Skeletal muscle tissue (tissue), 5 donors: ENCODE data around the gene GPN1. TPM values are rescaled to one million over a fixed set of nuclear protein-coding genes. Genes with fewer than 3 reads are reported as not detected.
"Not testable (repeated sequence)": the region's sequence is repeated elsewhere in the genome, so short reads cannot be mapped to it uniquely, and the experiment has no call there.

ENCODE experiments used
- H3K27ac ChIP-seq: one replicate; pipeline ENCODE4 v1.7.0; 2013; ENCODE audit warnings: mild to moderate bottlenecking, low read depth, low read length, inconsistent platforms
- H3K27me3 ChIP-seq, 3 donors: one replicate each; pipeline ENCODE4 v1.7.0; 2013; ENCODE audit warnings: low read length in 3 of 3; ENCODE audit not compliant: control insufficient read depth in 3 of 3, insufficient read depth in 3 of 3
- H3K36me3 ChIP-seq, 3 donors: one replicate each; pipeline ENCODE4 v1.7.0; 2013; ENCODE audit warnings: low read length in 3 of 3; ENCODE audit not compliant: control insufficient read depth in 3 of 3, insufficient read depth in 3 of 3
- H3K4me1 ChIP-seq, 3 donors: one replicate each; pipeline ENCODE4 v1.7.0; 2013; ENCODE audit warnings: low read length in 3 of 3, mild to moderate bottlenecking in 3 of 3; ENCODE audit not compliant: control insufficient read depth in 3 of 3, insufficient read depth in 3 of 3
- H3K4me3 ChIP-seq, 3 donors: one replicate each; pipeline ENCODE4 v1.7.0; 2013; ENCODE audit warnings: low read length in 3 of 3
- H3K9ac ChIP-seq, 3 donors: one replicate each; pipeline ENCODE4 v1.7.0; 2013; ENCODE audit warnings: low read length in 3 of 3, mild to moderate bottlenecking in 3 of 3, moderate library complexity in 2 of 3, low read depth in 1 of 3
- H3K9me3 ChIP-seq, 3 donors: one replicate each; pipeline ENCODE4 v1.7.0; 2013; ENCODE audit warnings: low read length in 3 of 3; ENCODE audit not compliant: control insufficient read depth in 3 of 3
- small RNA-seq: library from RNA; depleted of rRNA; stranded (forward); fragments of <200 nt; gene quantifications from one replicate; pipeline ENCODE3, GENCODE V24; 2014
- total RNA-seq: library from RNA; depleted of rRNA; stranded (reverse); fragments of >200 nt; gene quantifications from one replicate; pipeline ENCODE4 v1.2.3, GENCODE V29; 2014
- donor health status: Osteomylitis.

The GPN1 gene
- total RNA-seq, 1 donor from 2014 or later: 30.3 TPM

DNA sequence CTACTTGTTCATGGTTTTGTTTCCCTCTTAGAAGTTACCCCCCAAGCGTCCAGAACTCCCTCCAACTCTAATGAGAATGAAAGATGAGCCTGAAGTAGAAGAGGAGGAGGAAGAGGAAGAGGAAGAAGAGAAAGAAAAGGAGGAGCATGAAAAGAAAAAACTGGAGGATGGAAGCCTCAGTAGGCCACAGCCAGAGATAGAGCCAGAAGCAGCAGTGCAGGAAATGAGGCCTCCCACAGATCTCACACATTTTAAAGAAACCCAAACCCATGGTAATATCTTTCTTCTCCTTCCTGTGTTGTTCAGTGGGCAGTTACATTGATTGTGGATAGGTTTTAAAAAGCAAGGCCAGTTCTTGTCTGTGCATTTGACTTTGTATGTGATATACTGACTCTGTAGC is 56.2 kb downstream of the GPN1 start:
- not testable (repeated sequence) for H3K4me1 ChIP-seq, H3K4me3 ChIP-seq, H3K27me3 ChIP-seq, H3K9ac ChIP-seq, H3K27ac ChIP-seq, H3K9me3 ChIP-seq
- peaks cover 21 to 53% (median 23%) of the 10 kb centered on the region in 3 donors for H3K36me3 ChIP-seq

DNA sequence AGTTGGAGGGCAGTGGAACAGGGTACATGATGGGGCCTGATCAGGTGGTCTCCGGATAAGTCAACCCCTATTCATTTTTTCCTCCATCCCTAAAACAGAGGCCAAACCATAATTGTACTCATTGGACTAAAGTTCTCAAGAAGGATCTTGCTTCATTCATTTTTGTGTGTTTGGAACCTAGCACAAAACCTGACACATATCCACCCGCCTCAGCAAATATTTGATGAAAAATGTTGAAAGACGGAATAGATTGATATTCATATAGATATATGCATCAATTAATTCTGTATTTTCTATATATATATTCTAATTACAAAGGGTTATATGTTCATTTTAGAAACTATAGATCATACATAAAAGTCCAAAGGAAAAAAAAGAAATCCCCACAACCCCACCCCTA is 56.7 kb downstream of the GPN1 start:
- Histone ChIP-seq H3K4me3 (no peak overlapping the region), H3K4me1 (peaks cover 0 to 8% (median 8%) of the 10 kb centered on the region in 3 donors), H3K27ac (no peak overlapping the region), H3K27me3 (no peaks in the 10 kb centered on the region), H3K9me3 (no peaks in the 10 kb centered on the region), H3K9ac (no peak overlapping the region), H3K36me3 (peaks cover 21 to 51% (median 23%) of the 10 kb centered on the region in 3 donors)

DNA sequence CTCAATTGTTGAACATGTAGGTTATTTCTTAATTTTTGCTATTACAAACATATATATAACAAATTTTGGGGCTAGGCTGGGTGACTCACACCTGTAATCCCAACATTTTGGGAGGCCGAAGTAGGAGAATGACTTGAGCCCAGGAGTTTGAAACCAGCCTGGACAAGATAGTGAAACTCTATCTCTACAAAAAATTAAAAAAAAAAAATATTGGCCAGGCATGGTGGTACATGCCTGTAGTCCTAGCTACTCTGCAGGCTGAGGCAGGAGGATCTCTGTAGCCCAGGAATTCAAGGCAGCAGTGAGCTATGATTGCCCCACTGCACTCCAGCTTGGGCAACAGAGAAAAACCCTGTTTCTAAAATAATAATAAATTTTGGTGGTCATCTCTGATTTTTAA is 58.4 kb downstream of the GPN1 start:
- H3K27me3 ChIP-seq: no peaks in the 10 kb centered on the region
- H3K27ac ChIP-seq: no peak overlapping the region
- H3K9ac ChIP-seq: no peak overlapping the region
- peaks cover 0 to 8% (median 8%) of the 10 kb centered on the region in 3 donors for H3K4me1 ChIP-seq
- no peak overlapping the region for H3K4me3 ChIP-seq
- no peaks in the 10 kb centered on the region for H3K9me3 ChIP-seq
- H3K36me3 ChIP-seq: peaks cover 18 to 44% (median 23%) of the 10 kb centered on the region in 3 donors

- H3K9me3 ChIP-seq: no peaks in the 10 kb centered on the region
- no peak overlapping the region for H3K27ac ChIP-seq
- peaks cover 15 to 42% (median 23%) of the 10 kb centered on the region in 3 donors for H3K36me3 ChIP-seq
- peaks cover 0 to 8% (median 8%) of the 10 kb centered on the region in 3 donors for H3K4me1 ChIP-seq
- no peaks in the 10 kb centered on the region for H3K27me3 ChIP-seq
- H3K9ac ChIP-seq: no peak overlapping the region
- H3K4me3 ChIP-seq: no peak overlapping the region
These were observed 60.6 kb downstream of the GPN1 start for GRCh38 chr2:27689424-27689823.

DNA sequence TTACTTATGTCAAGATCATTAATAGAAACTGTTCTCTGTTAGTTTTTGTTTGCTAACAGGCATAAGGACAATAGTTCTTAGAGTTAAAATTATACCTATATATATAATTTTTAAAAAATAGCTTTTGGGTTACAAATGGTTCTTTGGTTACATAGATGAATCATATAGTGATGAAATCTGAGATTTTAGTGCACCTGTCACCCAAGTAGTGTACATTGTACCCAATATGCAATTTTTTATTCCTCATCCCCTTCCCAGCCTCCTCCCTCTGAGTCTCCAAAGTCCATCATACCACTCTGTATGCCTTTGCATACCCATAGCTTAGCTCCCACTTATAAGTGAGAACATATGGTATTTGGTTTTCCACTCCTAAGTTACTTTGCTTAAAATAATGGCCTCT is 61.2 kb downstream of the GPN1 start:
- Histone ChIP-seq H3K4me1 (peaks cover 0 to 8% (median 8%) of the 10 kb centered on the region in 3 donors), H3K9ac (no peak overlapping the region), H3K9me3 (no peaks in the 10 kb centered on the region), H3K4me3 (no peak overlapping the region), H3K36me3 (peaks cover 14 to 41% (median 22%) of the 10 kb centered on the region in 3 donors), H3K27ac (no peak overlapping the region), H3K27me3 (no peaks in the 10 kb centered on the region)

- Histone ChIP-seq H3K27ac (no peak overlapping the region), H3K9me3 (no peaks in the 10 kb centered on the region), H3K9ac (no peak overlapping the region), H3K4me1 (peaks cover 5 to 12% (median 8%) of the 10 kb centered on the region in 3 donors), H3K27me3 (no peaks in the 10 kb centered on the region), H3K36me3 (peaks cover 13 to 20% (median 15%) of the 10 kb centered on the region in 3 donors), H3K4me3 (no peak overlapping the region)
These were observed 68.8 kb downstream of the GPN1 start for GRCh38 chr2:27697660-27698059.

Small RNA genes lying within 50 kb of the gene (small RNA-seq; reads per million reads assigned to genes)
- not detected for gene RF00340

Other genes starting within 250 kb of the GPN1 start
- gene ZNF513, start 248.3 kb upstream of the GPN1 start, total RNA-seq: 7.3 TPM
- 42.8 TPM for gene PPM1G, start 219.5 kb upstream of the GPN1 start, total RNA-seq
- 81.4 TPM for gene NRBP1, start 200.4 kb upstream of the GPN1 start, total RNA-seq
- gene KRTCAP3, start 186.7 kb upstream of the GPN1 start, total RNA-seq: not detected
- 21.4 TPM for gene IFT172, start 139.3 kb upstream of the GPN1 start, total RNA-seq
- 5.2 TPM for gene FNDC4, start 133.8 kb upstream of the GPN1 start, total RNA-seq
- not detected for gene GCKR, start 132.2 kb upstream of the GPN1 start, total RNA-seq
- gene ZNF512, start 46.0 kb upstream of the GPN1 start, total RNA-seq: 23.5 TPM
- gene CCDC121, start within 50 bp of the GPN1 start, total RNA-seq: 6.3 TPM
- 16.7 TPM for gene SUPT7L, start 34.6 kb downstream of the GPN1 start, total RNA-seq
- gene SLC4A1AP, start 34.8 kb downstream of the GPN1 start, total RNA-seq: 20.9 TPM
- 121 TPM for gene MRPL33, start 142.7 kb downstream of the GPN1 start, total RNA-seq